OCI-LY3 (cell line): Measurements from ENCODE around the gene RMND5B.

ENCODE experiments used
- EZH2phosphoT487 ChIP-seq: fragments of 200-600 bp; shearing (Covaris generic); IDR thresholded peaks from 2 replicates; pipeline ENCODE4 v1.6.1; 2018; ENCODE audit warnings: antibody characterized with exemption, mixed run types, low read depth
- TF ChIP-seq, protein P1 (sequence below): fragments of 200-600, 300-600 bp; sonication (generic); IDR thresholded peaks from 2 replicates; pipeline ENCODE4 v1.5.1; 2014; ENCODE audit warnings: antibody characterized with exemption, low read length, low read depth

DNA sequence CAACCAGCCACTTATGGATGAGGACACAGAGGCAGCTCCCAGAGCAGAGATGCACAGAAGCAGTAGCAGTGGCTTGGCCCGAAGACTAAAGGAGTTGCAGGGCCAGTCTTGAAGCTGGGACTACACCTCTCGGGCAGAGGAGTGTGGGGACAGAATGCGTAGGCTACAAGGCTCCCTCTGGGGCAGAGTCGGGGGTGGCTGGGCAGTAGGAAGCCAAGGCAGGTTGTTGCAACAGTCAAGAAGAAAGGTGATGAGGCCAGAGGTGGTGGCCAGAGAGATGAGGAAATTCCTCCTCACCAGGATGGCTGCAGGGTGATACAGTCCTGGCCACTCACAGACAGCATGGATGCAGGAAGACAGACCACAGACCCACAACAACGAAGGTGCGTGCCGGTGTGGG lies 22.4 kb upstream of the RMND5B start:
- TF ChIP-seq, protein P1, sequence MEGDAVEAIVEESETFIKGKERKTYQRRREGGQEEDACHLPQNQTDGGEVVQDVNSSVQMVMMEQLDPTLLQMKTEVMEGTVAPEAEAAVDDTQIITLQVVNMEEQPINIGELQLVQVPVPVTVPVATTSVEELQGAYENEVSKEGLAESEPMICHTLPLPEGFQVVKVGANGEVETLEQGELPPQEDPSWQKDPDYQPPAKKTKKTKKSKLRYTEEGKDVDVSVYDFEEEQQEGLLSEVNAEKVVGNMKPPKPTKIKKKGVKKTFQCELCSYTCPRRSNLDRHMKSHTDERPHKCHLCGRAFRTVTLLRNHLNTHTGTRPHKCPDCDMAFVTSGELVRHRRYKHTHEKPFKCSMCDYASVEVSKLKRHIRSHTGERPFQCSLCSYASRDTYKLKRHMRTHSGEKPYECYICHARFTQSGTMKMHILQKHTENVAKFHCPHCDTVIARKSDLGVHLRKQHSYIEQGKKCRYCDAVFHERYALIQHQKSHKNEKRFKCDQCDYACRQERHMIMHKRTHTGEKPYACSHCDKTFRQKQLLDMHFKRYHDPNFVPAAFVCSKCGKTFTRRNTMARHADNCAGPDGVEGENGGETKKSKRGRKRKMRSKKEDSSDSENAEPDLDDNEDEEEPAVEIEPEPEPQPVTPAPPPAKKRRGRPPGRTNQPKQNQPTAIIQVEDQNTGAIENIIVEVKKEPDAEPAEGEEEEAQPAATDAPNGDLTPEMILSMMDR: no peak
- TF ChIP-seq EZH2phosphoT487: no peak
